GM12878 (cell line): ENCODE results near the gene CAPN7. TPM values are rescaled to one million over a fixed set of nuclear protein-coding genes. Genes with fewer than 3 reads are reported as not detected.

Experiments
- ATAC-seq: fragments of 200-7000 bp; cut with Tn5 transposase; 3 replicates; pipeline ENCODE4 v1.9.1; 2020; ENCODE audit warnings: mild to moderate bottlenecking, moderate library complexity
- BruUV-seq: library from RNA; stranded (reverse); fragments of 400-500 nt; replicated peaks from 2 replicates; lab custom pipeline; 2021; lab: Mats Ljungman, UMichigan
- CTCF ChIA-PET: fragments of 300-600 bp; sonication (Branson Sonifier 250); formaldehyde crosslinking; extraction: SDS; loops from one replicate; lab custom pipeline; 2021; ENCODE audit warnings: inconsistent platforms; lab: Yijun Ruan, JAX
- POLR2A ChIA-PET: fragments of 350-600 bp; formaldehyde crosslinking; extraction: SDS; loops from one replicate; lab custom pipeline; 2021; ENCODE audit warnings: inconsistent platforms; lab: Charles Lee
- RAD21 ChIA-PET: fragments of 300-600 bp; sonication (Branson Sonifier 250); formaldehyde crosslinking; loops from one replicate; lab custom pipeline; 2023; ENCODE audit warnings: antibody characterized with exemption; ENCODE audit not compliant: unreplicated experiment; lab: Charles Lee
- SMC1A ChIA-PET: fragments of 300-600 bp; sonication (Branson Sonifier 250); formaldehyde crosslinking; loops from one replicate; lab custom pipeline; 2023; ENCODE audit not compliant: unreplicated experiment, uncharacterized antibody; lab: Charles Lee
- DNase-seq: peaks from one replicate; pipeline ENCODE4 v3.0.0-alpha.2; 2011; ENCODE audit warnings: low read depth, low spot score
- FAIRE-seq: peaks from 3 replicates; lab custom pipeline; 2011; peaks lifted over from hg19 to GRCh38; lab: Jason Lieb, UNC
- H2AFZ ChIP-seq: 2 replicates; pipeline ENCODE4 v1.6.0; 2011; ENCODE audit warnings: low read depth, low read length, control low read depth; ENCODE audit not compliant: control insufficient read depth
- H3K27ac ChIP-seq: 2 replicates; pipeline ENCODE4 v1.5.1; 2011; ENCODE audit warnings: control low read depth; ENCODE audit not compliant: control insufficient read depth, insufficient read depth
- H3K27me3 ChIP-seq, 2 experiments: replicated peaks in 1 of 2; 2 replicates each; pipeline versions ENCODE4 v1.6.0 to v1.6.1; 2011; ENCODE audit warnings: low read length in 1 of 2; ENCODE audit not compliant: control insufficient read depth in 2 of 2, insufficient read depth in 2 of 2
- H3K36me3 ChIP-seq, 2 experiments: 2 replicates each; pipeline ENCODE4 v1.5.1; 2011; ENCODE audit warnings: low read length in 1 of 2; ENCODE audit not compliant: control insufficient read depth in 2 of 2, insufficient read depth in 2 of 2
- H3K4me1 ChIP-seq: 2 replicates; pipeline ENCODE4 v1.6.1; 2011; ENCODE audit warnings: mild to moderate bottlenecking, low read length, moderate library complexity, mixed read lengths; ENCODE audit not compliant: control insufficient read depth, insufficient read depth
- H3K4me2 ChIP-seq: 2 replicates; pipeline ENCODE4 v1.6.0; 2011; ENCODE audit warnings: control low read depth; ENCODE audit not compliant: control insufficient read depth, insufficient read depth
- H3K4me3 ChIP-seq: fragments of 200-600 bp; sonication (generic); 2 replicates; pipeline ENCODE4 v1.5.1; 2016
- H3K79me2 ChIP-seq: 2 replicates; pipeline ENCODE4 v1.6.0; 2011; ENCODE audit warnings: low read length; ENCODE audit not compliant: control insufficient read depth, insufficient read depth
- H3K9ac ChIP-seq: 2 replicates; pipeline ENCODE4 v1.8.0; 2011; ENCODE audit warnings: low read length, control low read depth, mixed read lengths; ENCODE audit not compliant: control insufficient read depth, insufficient read depth
- H3K9me3 ChIP-seq: replicated peaks from 3 replicates; pipeline ENCODE4 v1.5.1; 2011; ENCODE audit warnings: mild to moderate bottlenecking, low read length; ENCODE audit not compliant: control insufficient read depth, insufficient read depth
- H4K20me1 ChIP-seq: 2 replicates; pipeline ENCODE4 v1.6.0; 2011; ENCODE audit not compliant: control insufficient read depth, insufficient read depth
- ATF7 ChIP-seq: fragments of 450-650 bp; IDR thresholded peaks from 2 replicates; pipeline ENCODE4 v1.6.1; 2016; ENCODE audit warnings: low read depth, mild to moderate bottlenecking
- BACH1 ChIP-seq: fragments of 450-650 bp; IDR thresholded peaks from 2 replicates; pipeline ENCODE4 v1.6.1; 2017; ENCODE audit warnings: mild to moderate bottlenecking, borderline replicate concordance
- FOXM1 ChIP-seq: IDR thresholded peaks from 2 replicates; pipeline ENCODE4 v1.6.1; 2012; ENCODE audit warnings: low read depth, mild to moderate bottlenecking, inconsistent platforms, low read length, moderate library complexity
- KAT2A ChIP-seq: conservative IDR thresholded peaks from 2 replicates; pipeline ENCODE4 v1.6.1; 2011; ENCODE audit warnings: low read depth, low read length; ENCODE audit not compliant: control insufficient read depth
- MLLT1 ChIP-seq: fragments of 450-650 bp; IDR thresholded peaks from 2 replicates; pipeline ENCODE4 v1.6.1; 2016; ENCODE audit warnings: mild to moderate bottlenecking
- MTA2 ChIP-seq: fragments of 450-650 bp; IDR thresholded peaks from 2 replicates; pipeline ENCODE4 v1.6.1; 2016; ENCODE audit warnings: low read depth, mild to moderate bottlenecking, moderate library complexity
- NR2C1 ChIP-seq: fragments of 450-650 bp; IDR thresholded peaks from 2 replicates; pipeline ENCODE4 v1.6.1; 2017; ENCODE audit warnings: antibody characterized with exemption, mild to moderate bottlenecking, moderate library complexity
- NRF1 ChIP-seq: conservative IDR thresholded peaks from 2 replicates; pipeline ENCODE4 v1.6.1; 2011; ENCODE audit warnings: mild to moderate bottlenecking, low read depth, low read length, improper control_type of control experiment
- POU2F2 ChIP-seq: IDR thresholded peaks from 3 replicates; pipeline ENCODE4 v1.6.1; 2011; ENCODE audit warnings: low read depth, mild to moderate bottlenecking, low read length, borderline replicate concordance
- PRDM15 ChIP-seq: fragments of 450-650 bp; formaldehyde crosslinking; IDR thresholded peaks from 2 replicates; pipeline ENCODE4 v1.4.0; 2020; ENCODE audit warnings: mild to moderate bottlenecking, moderate library complexity
- STAT3 ChIP-seq: IDR thresholded peaks from 2 replicates; pipeline ENCODE4 v1.6.1; 2011; ENCODE audit warnings: low read depth, low read length, improper control_type of control experiment
- ZNF274 ChIP-seq: IDR thresholded peaks from one replicate; pipeline ENCODE4 v1.8.0; 2011; ENCODE audit not compliant: insufficient read length, insufficient read depth
- WGBS: methylation state at CpG from one replicate; pipeline ENCODE4 v1.1.6; 2016; ENCODE audit warnings: low lambda C conversion rate; ENCODE audit not compliant: insufficient replicate concordance, insufficient coverage; ENCODE audit errors: missing lambda C conversion rate; 5-methylcytosine and 5-hydroxymethylcytosine counted together
- in situ Hi-C: fragments of 300-500 bp; cut with MboI; formaldehyde crosslinking; loops from 9 replicates; pipeline ENCODE4 v1.14.3; 2018; ENCODE audit warnings: mixed read lengths
- intact Hi-C: fragments of 100-400 bp; cut with micrococcal nuclease; formaldehyde crosslinking; loops from one replicate; pipeline ENCODE4 v1.14.2; 2022; ENCODE audit not compliant: unreplicated experiment
- polyA plus RNA-seq, 11 experiments: library from polyadenylated mRNA; depleted of rRNA in 4 of 11; unstranded in 6 of 11; stranded (reverse) in 5 of 11; fragments of >200 nt; fragmentation: Nextera tagmentation in 4 of 11; fragmentation: Illumina TruSeq in 1 of 11; extraction: Ambion mirVana in 4 of 11; extraction: Trizol in 1 of 11; gene quantifications; 1 replicate in 1 of 11; 2 replicates in 10 of 11; pipeline versions ENCODE4 v1.2.1 to v1.2.3, GENCODE V29; 2011 to 2016; ENCODE audit warnings: inconsistent platforms in 2 of 11, missing spikeins in 2 of 11, low read depth in 1 of 11
- total RNA-seq, 4 experiments: library from RNA; depleted of rRNA in 3 of 4; stranded (reverse); fragments of >200 nt in 3 of 4; fragmentation: Illumina TruSeq in 1 of 4; extraction: Trizol in 1 of 4; gene quantifications; 2 replicates each; pipeline versions ENCODE4 v1.2.1 to v1.2.3, GENCODE V29; 2013 to 2021
- TF ChIP-seq, protein P1 (sequence below): IDR thresholded peaks from 2 replicates; pipeline ENCODE4 v1.6.1; 2011; ENCODE audit warnings: borderline replicate concordance, low read depth, mild to moderate bottlenecking, moderate library complexity, mixed read lengths, low read length; ENCODE audit not compliant: insufficient read depth; ENCODE audit errors: extremely low read length

The CAPN7 gene
- total and polyA plus RNA-seq, 10 of the 15 experiments (the other 5 are each of a cell fraction or from before 2014, with no cell fraction given) = 5.3 to 27.0 (median 18.2) TPM

- TF ChIP-seq FOXM1 (no peak), STAT3 (no peak), KAT2A (no peak), NR2C1 (no peak), POU2F2 (no peak), ATF7 (no peak), NRF1 (no peak), ZNF274 (no peak), MLLT1 (no peak)
- TF ChIP-seq, protein P1, sequence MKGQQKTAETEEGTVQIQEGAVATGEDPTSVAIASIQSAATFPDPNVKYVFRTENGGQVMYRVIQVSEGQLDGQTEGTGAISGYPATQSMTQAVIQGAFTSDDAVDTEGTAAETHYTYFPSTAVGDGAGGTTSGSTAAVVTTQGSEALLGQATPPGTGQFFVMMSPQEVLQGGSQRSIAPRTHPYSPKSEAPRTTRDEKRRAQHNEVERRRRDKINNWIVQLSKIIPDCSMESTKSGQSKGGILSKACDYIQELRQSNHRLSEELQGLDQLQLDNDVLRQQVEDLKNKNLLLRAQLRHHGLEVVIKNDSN = no peak
Measured at GRCh38 chr3:15261274-15261673, 55.2 kb downstream of the CAPN7 start (continued).

DNA sequence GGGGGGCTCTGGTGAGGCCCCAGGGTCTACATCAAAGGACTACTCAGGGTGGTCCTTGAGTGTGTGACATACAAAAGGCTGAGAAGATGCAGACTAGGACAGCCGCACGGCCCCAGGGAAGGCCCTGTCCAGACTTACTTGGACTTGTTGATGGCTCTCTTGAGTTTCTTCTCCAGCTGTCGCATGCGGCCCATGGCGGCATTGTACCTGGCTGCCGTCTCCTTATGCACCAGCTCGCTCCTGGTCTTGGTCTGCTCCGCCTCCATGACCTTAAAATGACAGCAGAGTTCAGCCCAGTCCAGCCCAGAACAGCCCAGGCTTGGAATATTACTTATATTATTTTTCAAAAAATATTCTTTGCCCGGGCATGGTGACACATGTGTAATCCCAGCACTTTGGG is 56.0 kb downstream of the CAPN7 start:
- no peak for DNase-seq
- intact Hi-C loops = no loop called here
- WGBS = 99% methylated on average over 9 of the region's 9 CpGs
- TF ChIP-seq BACH1 (no peak), MTA2 (no peak), PRDM15 (no peak), STAT3 (no peak)

More for the DNA sequence above, 56.0 kb downstream of the CAPN7 start:
- FAIRE-seq (no peak), ATAC-seq (no peak)
- no peak overlapping the region for H3K9ac ChIP-seq
- no TSS peak for BruUV-seq
- ChIA-PET SMC1A (interaction anchor here (10.3 to 16.3 kb wide), 2 partner anchors 57 to 144 kb away, joined by 119 to 223 read pairs; partner anchors contain the start of gene CAPN7), CTCF (interaction anchor here (3.4 kb wide), 1 partner anchor 142 kb away, joined by 12 read pairs; no protein-coding TSS in a partner anchor), POLR2A (no interaction called here), RAD21 (interaction anchor here (10.2 kb wide), 1 partner anchor 143 kb away, joined by 143 read pairs; no protein-coding TSS in a partner anchor)
- H4K20me1 ChIP-seq = no peaks in the 10 kb centered on the region
- in situ Hi-C loops = loop anchor here (10.0 kb wide), 1 partner anchor 293 kb away; no protein-coding TSS in a partner anchor
- no peak overlapping the region for H3K27ac ChIP-seq
- no peaks in the 10 kb centered on the region for H3K9me3 ChIP-seq
- no peak overlapping the region for H3K4me2 ChIP-seq
- peaks cover 23 to 43% of the 10 kb centered on the region in 2 experiments for H3K36me3 ChIP-seq
- no peaks in the 10 kb centered on the region for H3K4me1 ChIP-seq
- H3K79me2 ChIP-seq = peaks cover 1% of the 10 kb centered on the region; the same call in 1 of the 2 replicates
- no peaks in the 10 kb centered on the region for H3K27me3 ChIP-seq
- no peak overlapping the region for H3K4me3 ChIP-seq
- H2AFZ ChIP-seq = no peak overlapping the region
